OCI-LY7 (cell line): ENCODE measurements around the gene CENPP.

ENCODE experiments used
- EZH2phosphoT487 ChIP-seq: fragments of 200-600 bp; sonication (generic); IDR thresholded peaks from 2 replicates; pipeline ENCODE4 v1.6.1; 2018; ENCODE audit warnings: low read depth, borderline replicate concordance, mild to moderate bottlenecking, mixed run types, antibody characterized with exemption, low read length, moderate library complexity, mixed read lengths
- TF ChIP-seq, protein P1 (sequence below): fragments of 200-600 bp; sonication (generic); conservative IDR thresholded peaks from 2 replicates; pipeline ENCODE4 v1.5.1; 2014; ENCODE audit warnings: mild to moderate bottlenecking, antibody characterized with exemption, low read length, moderate library complexity, mixed read lengths

DNA sequence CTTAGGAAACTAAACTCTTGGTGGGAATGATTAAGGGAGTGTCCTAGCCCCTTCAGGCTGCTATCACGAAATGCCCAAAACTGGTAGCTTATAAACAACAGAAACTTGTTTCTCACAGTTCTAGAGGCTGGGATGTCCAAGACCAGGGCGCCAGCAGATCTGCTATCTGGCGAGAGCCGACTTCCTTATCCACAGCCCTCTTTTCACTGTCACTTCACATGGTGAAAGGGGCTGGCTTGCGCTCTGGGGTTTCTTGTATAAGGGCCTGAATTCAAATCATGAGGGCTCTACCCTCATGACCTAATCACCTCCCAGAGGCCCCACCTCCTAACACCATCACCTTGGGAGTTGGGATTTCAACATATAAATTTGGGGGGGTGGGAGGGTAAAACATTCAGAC, 295.1 kb downstream of the CENPP start:
- TF ChIP-seq, protein P1, sequence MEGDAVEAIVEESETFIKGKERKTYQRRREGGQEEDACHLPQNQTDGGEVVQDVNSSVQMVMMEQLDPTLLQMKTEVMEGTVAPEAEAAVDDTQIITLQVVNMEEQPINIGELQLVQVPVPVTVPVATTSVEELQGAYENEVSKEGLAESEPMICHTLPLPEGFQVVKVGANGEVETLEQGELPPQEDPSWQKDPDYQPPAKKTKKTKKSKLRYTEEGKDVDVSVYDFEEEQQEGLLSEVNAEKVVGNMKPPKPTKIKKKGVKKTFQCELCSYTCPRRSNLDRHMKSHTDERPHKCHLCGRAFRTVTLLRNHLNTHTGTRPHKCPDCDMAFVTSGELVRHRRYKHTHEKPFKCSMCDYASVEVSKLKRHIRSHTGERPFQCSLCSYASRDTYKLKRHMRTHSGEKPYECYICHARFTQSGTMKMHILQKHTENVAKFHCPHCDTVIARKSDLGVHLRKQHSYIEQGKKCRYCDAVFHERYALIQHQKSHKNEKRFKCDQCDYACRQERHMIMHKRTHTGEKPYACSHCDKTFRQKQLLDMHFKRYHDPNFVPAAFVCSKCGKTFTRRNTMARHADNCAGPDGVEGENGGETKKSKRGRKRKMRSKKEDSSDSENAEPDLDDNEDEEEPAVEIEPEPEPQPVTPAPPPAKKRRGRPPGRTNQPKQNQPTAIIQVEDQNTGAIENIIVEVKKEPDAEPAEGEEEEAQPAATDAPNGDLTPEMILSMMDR: no peak
- TF ChIP-seq EZH2phosphoT487: no peak
